Fibroblast of lung (primary cell): ENCODE data around the gene NBDY. TPM values are rescaled to one million over a fixed set of nuclear protein-coding genes. Genes with fewer than 3 reads are reported as not detected.
A peak's percentile ranks its signal among the peaks of the same experiment; 100 is the strongest.

Experiments used
- DNase-seq, 2 donors: peaks; one replicate each; pipeline versions ENCODE4 v3.0.0 to v3.0.0-alpha.2; 2010; ENCODE audit warnings: low read depth in 2 of 2
- H2AFZ ChIP-seq: 2 replicates; pipeline ENCODE4 v1.5.1; 2012; ENCODE audit warnings: low read length, control low read depth, inconsistent platforms
- H3K27ac ChIP-seq: 2 replicates; pipeline ENCODE4 v1.5.1; 2011; ENCODE audit warnings: low read length, control low read depth; ENCODE audit not compliant: insufficient read depth
- H3K27me3 ChIP-seq: 2 replicates; pipeline ENCODE4 v1.5.1; 2011; ENCODE audit warnings: mild to moderate bottlenecking, low read length; ENCODE audit not compliant: control insufficient read depth, insufficient read depth
- H3K36me3 ChIP-seq: 2 replicates; pipeline ENCODE4 v1.5.1; 2011; ENCODE audit warnings: low read length; ENCODE audit not compliant: control insufficient read depth, insufficient read depth
- H3K4me1 ChIP-seq: 2 replicates; pipeline ENCODE4 v1.5.1; 2011; ENCODE audit warnings: low read length; ENCODE audit not compliant: control insufficient read depth, insufficient read depth; ENCODE audit errors: extremely low read depth
- H3K4me2 ChIP-seq: 2 replicates; pipeline ENCODE4 v1.5.1; 2011; ENCODE audit warnings: low read length, control low read depth; ENCODE audit not compliant: insufficient read depth; ENCODE audit errors: extremely low read depth
- H3K4me3 ChIP-seq, 4 experiments: fragments of 200-600 bp in 1 of 4; sonication (generic) in 1 of 4; replicated peaks in 1 of 4; 2 replicates each; pipeline ENCODE4 v1.5.1; 2011 to 2016; ENCODE audit warnings: low read length in 4 of 4, low read depth in 3 of 4, mild to moderate bottlenecking in 3 of 4, control low read depth in 2 of 4, inconsistent platforms in 1 of 4, mixed read lengths in 1 of 4; ENCODE audit not compliant: insufficient read depth in 1 of 4; ENCODE audit errors: control extremely low read depth in 1 of 4
- H3K79me2 ChIP-seq: 2 replicates; pipeline ENCODE4 v1.5.1; 2012; ENCODE audit warnings: mild to moderate bottlenecking, low read length, inconsistent platforms; ENCODE audit not compliant: control insufficient read depth, insufficient read depth
- H3K9ac ChIP-seq: 2 replicates; pipeline ENCODE4 v1.5.1; 2011; ENCODE audit warnings: mild to moderate bottlenecking, low read length, control low read depth; ENCODE audit not compliant: insufficient read depth
- H3K9me3 ChIP-seq: 2 replicates; pipeline ENCODE4 v1.5.1; 2012; ENCODE audit warnings: low read depth, low read length; ENCODE audit not compliant: control insufficient read depth, insufficient read depth
- H4K20me1 ChIP-seq: 2 replicates; pipeline ENCODE4 v1.5.1; 2011; ENCODE audit warnings: low read length; ENCODE audit not compliant: control insufficient read depth, insufficient read depth; ENCODE audit errors: extremely low read depth
- EZH2 ChIP-seq: IDR thresholded peaks from 2 replicates; pipeline ENCODE4 v1.5.1; 2012; ENCODE audit warnings: low read length, control low read depth, mild to moderate bottlenecking; ENCODE audit errors: missing control alignments
- polyA plus RNA-seq, 2 donors: library from polyadenylated mRNA; depleted of rRNA in 1 of 2; stranded (reverse) in 1 of 2; unstranded in 1 of 2; fragments of >200 nt; gene quantifications; 2 replicates each; pipeline ENCODE4 v1.2.1, GENCODE V29; 2011 to 2012; ENCODE audit warnings: missing spikeins in 1 of 2
- total RNA-seq: library from RNA; depleted of rRNA; stranded (reverse); fragments of >200 nt; gene quantifications from 2 replicates; pipeline ENCODE4 v1.2.1, GENCODE V29; 2014
- TF ChIP-seq, protein P1 (sequence below), 2 donors: IDR thresholded peaks in 1 of 2; conservative IDR thresholded peaks in 1 of 2; 1 replicate in 1 of 2; 2 replicates in 1 of 2; pipeline ENCODE4 v1.5.1; 2011 to 2012; ENCODE audit warnings: low read length in 2 of 2, control low read depth in 1 of 2, inconsistent platforms in 1 of 2, low read depth in 1 of 2, mild to moderate bottlenecking in 1 of 2

NBDY gene
- total and polyA plus RNA-seq, 2 donors (not counting 1 experiment from before 2014, with no cell fraction given): 5.8 to 39.3 TPM

DNA sequence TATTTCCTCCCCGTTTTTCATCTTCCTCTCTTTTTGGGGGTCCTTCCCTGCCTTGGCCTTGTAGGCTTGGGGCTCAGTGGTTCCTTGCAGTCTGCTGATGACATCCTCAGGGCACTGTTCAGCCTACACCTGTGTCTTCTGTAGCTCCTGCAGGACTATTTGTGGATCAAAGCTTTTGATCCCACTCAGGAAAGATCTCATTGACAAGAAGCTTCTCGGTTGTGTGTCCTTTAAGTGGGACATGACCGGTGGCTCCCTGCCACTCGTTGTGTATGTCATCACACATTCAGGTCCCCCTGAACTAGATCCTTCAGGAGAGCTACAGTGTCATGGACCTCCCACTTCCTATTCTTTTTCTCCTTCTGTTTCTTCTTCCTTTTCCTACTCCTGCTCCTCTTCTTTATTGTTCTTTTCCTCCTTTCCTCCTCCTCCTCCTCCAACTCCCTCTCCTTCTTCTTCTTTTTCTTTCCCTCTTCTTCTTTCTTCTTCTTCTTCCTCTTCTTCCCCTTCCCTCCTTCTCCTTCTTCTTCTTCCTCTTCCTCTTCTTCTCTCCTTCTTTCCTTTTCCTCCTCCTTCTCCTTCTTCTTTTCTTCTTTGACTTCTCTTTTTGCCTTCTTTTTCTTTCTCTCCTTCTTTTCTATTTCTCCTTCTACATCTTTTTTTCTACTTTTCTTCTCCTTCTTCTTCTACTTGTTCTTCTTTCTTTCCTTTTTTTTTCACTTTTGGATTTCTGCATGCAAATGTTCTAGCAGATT is 67.8 kb downstream of the NBDY start:
- Histone ChIP-seq H2AFZ (no peak overlapping the region), H3K79me2 (no peaks in the 10 kb centered on the region), H3K36me3 (no peaks in the 10 kb centered on the region), H3K4me1 (no peaks in the 10 kb centered on the region), H3K4me2 (no peak overlapping the region), H3K9ac (no peak overlapping the region), H4K20me1 (no peaks in the 10 kb centered on the region), H3K27ac (no peak overlapping the region), H3K9me3 (no peaks in the 10 kb centered on the region), H3K4me3 (no peak overlapping the region), H3K27me3 (no peaks in the 10 kb centered on the region)
- DNase-seq: no peak
- TF ChIP-seq, protein P1, sequence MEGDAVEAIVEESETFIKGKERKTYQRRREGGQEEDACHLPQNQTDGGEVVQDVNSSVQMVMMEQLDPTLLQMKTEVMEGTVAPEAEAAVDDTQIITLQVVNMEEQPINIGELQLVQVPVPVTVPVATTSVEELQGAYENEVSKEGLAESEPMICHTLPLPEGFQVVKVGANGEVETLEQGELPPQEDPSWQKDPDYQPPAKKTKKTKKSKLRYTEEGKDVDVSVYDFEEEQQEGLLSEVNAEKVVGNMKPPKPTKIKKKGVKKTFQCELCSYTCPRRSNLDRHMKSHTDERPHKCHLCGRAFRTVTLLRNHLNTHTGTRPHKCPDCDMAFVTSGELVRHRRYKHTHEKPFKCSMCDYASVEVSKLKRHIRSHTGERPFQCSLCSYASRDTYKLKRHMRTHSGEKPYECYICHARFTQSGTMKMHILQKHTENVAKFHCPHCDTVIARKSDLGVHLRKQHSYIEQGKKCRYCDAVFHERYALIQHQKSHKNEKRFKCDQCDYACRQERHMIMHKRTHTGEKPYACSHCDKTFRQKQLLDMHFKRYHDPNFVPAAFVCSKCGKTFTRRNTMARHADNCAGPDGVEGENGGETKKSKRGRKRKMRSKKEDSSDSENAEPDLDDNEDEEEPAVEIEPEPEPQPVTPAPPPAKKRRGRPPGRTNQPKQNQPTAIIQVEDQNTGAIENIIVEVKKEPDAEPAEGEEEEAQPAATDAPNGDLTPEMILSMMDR (conservative IDR thresholded peaks at IDR 0.05 in 1 of 2, IDR thresholded peaks at IDR 0.05 in 1 of 2; ENCODE audit: low read depth in 1 of 2, low read length in 2 of 2): no peak
- TF ChIP-seq EZH2: no peak

DNA sequence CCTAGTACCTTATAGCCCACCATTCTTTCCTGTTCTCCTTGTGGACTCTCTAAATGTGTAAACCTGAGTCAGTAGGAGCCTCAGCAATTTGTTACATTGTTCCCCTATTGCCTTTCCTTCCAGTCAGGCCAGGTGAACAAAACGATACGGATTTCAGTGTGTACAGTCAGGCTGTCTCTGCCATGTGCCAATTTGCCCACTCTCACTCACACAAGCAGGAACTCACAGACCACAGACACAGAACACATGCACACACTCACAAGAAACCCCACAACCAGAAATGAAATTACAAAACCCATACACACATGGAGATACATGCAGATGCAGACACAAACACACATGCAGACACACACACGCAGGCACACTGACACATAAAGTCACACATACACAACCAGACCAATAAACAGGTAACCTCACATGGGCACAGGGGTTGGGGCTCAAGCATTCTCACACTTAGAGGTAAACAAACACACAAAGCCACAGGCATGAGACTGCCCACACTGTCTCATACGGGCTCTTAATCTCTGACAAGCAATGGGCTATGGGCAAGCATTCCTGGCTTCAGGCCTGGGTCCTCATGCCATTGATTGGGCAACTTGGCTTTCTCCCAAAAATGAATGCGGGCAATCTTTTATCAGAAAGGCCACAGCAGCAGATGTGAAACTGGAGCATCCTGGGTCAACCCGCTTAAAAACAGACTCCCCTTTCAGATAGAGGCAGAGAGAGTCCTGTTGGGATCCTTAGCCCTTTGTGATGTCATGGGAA is 68.7 kb downstream of the NBDY start:
- DNase-seq: peak; percentile 28 to 51
- Histone ChIP-seq H3K27ac (no peak overlapping the region), H3K9ac (no peak overlapping the region), H2AFZ (no peak overlapping the region), H3K79me2 (no peaks in the 10 kb centered on the region), H3K36me3 (no peaks in the 10 kb centered on the region), H3K4me1 (no peaks in the 10 kb centered on the region), H3K27me3 (no peaks in the 10 kb centered on the region), H3K4me2 (no peak overlapping the region), H3K4me3 (no peak overlapping the region), H4K20me1 (no peaks in the 10 kb centered on the region), H3K9me3 (no peaks in the 10 kb centered on the region)
- no peak for TF ChIP-seq EZH2
- TF ChIP-seq, protein P1 (conservative IDR thresholded peaks at IDR 0.05 in 1 of 2, IDR thresholded peaks at IDR 0.05 in 1 of 2; ENCODE audit: low read depth in 1 of 2, low read length in 2 of 2): no peak

DNA sequence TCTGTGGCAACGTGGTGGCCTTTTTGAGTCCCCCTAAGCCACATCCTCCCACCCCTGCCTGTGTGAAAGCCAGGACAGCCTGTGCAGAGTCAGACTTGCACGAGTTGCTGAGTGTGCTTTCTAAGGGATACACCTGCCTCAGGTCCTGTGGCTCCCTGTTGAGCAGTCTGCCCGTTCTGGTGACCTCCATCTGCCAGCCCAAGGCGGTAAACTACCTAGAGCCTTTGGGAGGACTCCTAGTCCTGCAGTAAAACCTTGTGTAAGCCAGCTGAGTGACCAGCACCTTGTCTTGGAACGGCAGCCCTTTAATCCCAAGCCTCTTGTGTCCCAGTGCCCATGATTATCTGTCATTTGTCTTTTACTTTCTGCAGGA is 69.3 kb downstream of the NBDY start:
- Histone ChIP-seq H3K36me3 (no peaks in the 10 kb centered on the region), H2AFZ (no peak overlapping the region), H4K20me1 (no peaks in the 10 kb centered on the region), H3K79me2 (no peaks in the 10 kb centered on the region), H3K4me2 (no peak overlapping the region), H3K27me3 (no peaks in the 10 kb centered on the region), H3K4me1 (no peaks in the 10 kb centered on the region), H3K9ac (no peak overlapping the region), H3K27ac (no peak overlapping the region), H3K4me3 (no peak overlapping the region), H3K9me3 (no peaks in the 10 kb centered on the region)
- TF ChIP-seq EZH2: no peak
- TF ChIP-seq, protein P1 (conservative IDR thresholded peaks at IDR 0.05 in 1 of 2, IDR thresholded peaks at IDR 0.05 in 1 of 2; ENCODE audit: low read depth in 1 of 2, low read length in 2 of 2): no peak
- no peak for DNase-seq
